PC-9 (cell line): Measurements from ENCODE around the gene DENND10. TPM values are rescaled to one million over a fixed set of nuclear protein-coding genes. Genes with fewer than 3 reads are reported as not detected.

Experiments
- BruUV-seq: library from RNA; stranded (reverse); fragments of 400-500 nt; replicated peaks from 2 replicates; lab custom pipeline; 2021; lab: Mats Ljungman, UMichigan
- CTCF ChIA-PET: fragments of 300-600 bp; sonication (Branson Sonifier 250); formaldehyde crosslinking; loops from one replicate; lab custom pipeline; 2022; ENCODE audit warnings: antibody characterized with exemption; lab: Charles Lee
- POLR2A ChIA-PET: fragments of 300-600 bp; sonication (Branson Sonifier 250); formaldehyde crosslinking; loops from one replicate; lab custom pipeline; 2022; ENCODE audit warnings: antibody characterized with exemption; ENCODE audit not compliant: unreplicated experiment; lab: Charles Lee
- DNase-seq, 2 experiments: peaks; one replicate each; pipeline versions ENCODE4 v3.0.0 to v3.0.0-alpha.2; 2015 to 2022; ENCODE audit warnings: mixed read lengths in 1 of 2
- H2AFZ ChIP-seq: fragments of 200-600 bp; sonication (generic); 2 replicates; pipeline ENCODE4 v1.8.1; 2017; ENCODE audit warnings: antibody characterized with exemption
- H3F3A ChIP-seq: fragments of 200-600 bp; sonication (generic); 2 replicates; pipeline ENCODE4 v1.8.1; 2017; ENCODE audit warnings: antibody characterized with exemption, mild to moderate bottlenecking, low read depth; ENCODE audit not compliant: insufficient read depth
- H3K27ac ChIP-seq: fragments of 200-600 bp; sonication (generic); 2 replicates; pipeline ENCODE4 v1.6.1; 2016; ENCODE audit warnings: mixed run types
- H3K27me3 ChIP-seq: fragments of 200-600 bp; sonication (generic); 2 replicates; pipeline ENCODE4 v1.6.1; 2016; ENCODE audit warnings: low read depth, mixed run types; ENCODE audit not compliant: insufficient read depth
- H3K36me3 ChIP-seq: fragments of 200-600 bp; sonication (generic); 2 replicates; pipeline ENCODE4 v1.6.1; 2016; ENCODE audit warnings: low read depth, mixed run types
- H3K4me1 ChIP-seq: fragments of 200-600 bp; sonication (generic); replicated peaks from 2 replicates; pipeline ENCODE4 v1.6.1; 2016; ENCODE audit warnings: mixed run types; ENCODE audit not compliant: insufficient read depth
- H3K4me2 ChIP-seq: fragments of 200-600 bp; sonication (generic); 2 replicates; pipeline ENCODE4 v1.6.1; 2017; ENCODE audit warnings: mixed run types
- H3K4me3 ChIP-seq: fragments of 200-600 bp; sonication (generic); 2 replicates; pipeline ENCODE4 v1.6.1; 2016; ENCODE audit warnings: mixed run types
- H3K79me2 ChIP-seq: fragments of 200-600 bp; sonication (generic); 2 replicates; pipeline ENCODE4 v1.6.1; 2017; ENCODE audit warnings: low read depth, mixed run types
- H3K9me2 ChIP-seq: fragments of 200-600 bp; sonication (generic); 2 replicates; pipeline ENCODE4 v1.8.1; 2017; ENCODE audit warnings: mild to moderate bottlenecking; ENCODE audit not compliant: insufficient read depth
- H3K9me3 ChIP-seq: fragments of 200-600 bp; sonication (generic); 2 replicates; pipeline ENCODE4 v1.8.1; 2016; ENCODE audit warnings: low read depth; ENCODE audit not compliant: insufficient read depth
- H4K20me1 ChIP-seq: fragments of 200-600 bp; sonication (generic); 2 replicates; pipeline ENCODE4 v1.8.1; 2017; ENCODE audit not compliant: insufficient read depth
- EZH2 ChIP-seq: fragments of 200-600 bp; sonication (generic); IDR thresholded peaks from 2 replicates; pipeline ENCODE4 v1.8.0; 2017; ENCODE audit warnings: antibody characterized with exemption, low read depth
- intact Hi-C: fragments of 100-400 bp; cut with micrococcal nuclease; formaldehyde crosslinking; loops from one replicate; pipeline ENCODE4 v1.10.0; 2022; ENCODE audit not compliant: unreplicated experiment
- total RNA-seq: library from RNA; stranded (reverse); gene quantifications from 2 replicates; pipeline ENCODE4 v1.2.3, GENCODE V29; 2021
- TF ChIP-seq, protein P1 (sequence below): fragments of 200-600 bp; sonication (generic); conservative IDR thresholded peaks from 2 replicates; pipeline ENCODE4 v1.6.1; 2017; ENCODE audit warnings: mixed run types, antibody characterized with exemption, mild to moderate bottlenecking, moderate library complexity

DENND10 gene
- total RNA-seq, 1 experiment from 2014 or later, result 30.1 TPM

DNA sequence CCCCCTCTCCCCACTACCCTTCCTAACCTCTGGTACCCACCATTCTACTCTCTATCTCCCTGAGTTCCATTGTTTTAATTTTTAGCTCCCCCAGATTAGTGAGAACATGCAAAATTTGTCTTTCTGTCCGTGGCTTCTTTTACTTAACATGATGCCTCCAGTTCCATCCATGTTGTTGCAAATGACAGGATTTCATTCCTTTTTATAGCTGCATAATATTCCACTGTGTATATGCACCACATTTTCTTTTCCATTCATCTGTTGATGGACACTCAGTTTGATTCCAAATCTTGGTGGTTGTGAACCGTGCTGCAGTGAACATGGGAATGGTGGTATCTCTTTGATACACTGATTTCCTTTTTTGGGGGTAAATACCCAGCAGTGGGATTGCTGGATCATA is 22.0 kb downstream of the DENND10 start:
- no peak overlapping the region for H3K4me2 ChIP-seq
- no peaks in the 10 kb centered on the region for H3K4me1 ChIP-seq
- CTCF ChIA-PET, result no interaction called here
- no peaks in the 10 kb centered on the region for H4K20me1 ChIP-seq
- no peaks in the 10 kb centered on the region for H3K36me3 ChIP-seq
- no TSS peak for BruUV-seq
- H3K27me3 ChIP-seq, result no peaks in the 10 kb centered on the region
- intact Hi-C loops, result no loop called here
- no peaks in the 10 kb centered on the region for H3K9me3 ChIP-seq
- DNase-seq, result no peak
- TF ChIP-seq, protein P1, sequence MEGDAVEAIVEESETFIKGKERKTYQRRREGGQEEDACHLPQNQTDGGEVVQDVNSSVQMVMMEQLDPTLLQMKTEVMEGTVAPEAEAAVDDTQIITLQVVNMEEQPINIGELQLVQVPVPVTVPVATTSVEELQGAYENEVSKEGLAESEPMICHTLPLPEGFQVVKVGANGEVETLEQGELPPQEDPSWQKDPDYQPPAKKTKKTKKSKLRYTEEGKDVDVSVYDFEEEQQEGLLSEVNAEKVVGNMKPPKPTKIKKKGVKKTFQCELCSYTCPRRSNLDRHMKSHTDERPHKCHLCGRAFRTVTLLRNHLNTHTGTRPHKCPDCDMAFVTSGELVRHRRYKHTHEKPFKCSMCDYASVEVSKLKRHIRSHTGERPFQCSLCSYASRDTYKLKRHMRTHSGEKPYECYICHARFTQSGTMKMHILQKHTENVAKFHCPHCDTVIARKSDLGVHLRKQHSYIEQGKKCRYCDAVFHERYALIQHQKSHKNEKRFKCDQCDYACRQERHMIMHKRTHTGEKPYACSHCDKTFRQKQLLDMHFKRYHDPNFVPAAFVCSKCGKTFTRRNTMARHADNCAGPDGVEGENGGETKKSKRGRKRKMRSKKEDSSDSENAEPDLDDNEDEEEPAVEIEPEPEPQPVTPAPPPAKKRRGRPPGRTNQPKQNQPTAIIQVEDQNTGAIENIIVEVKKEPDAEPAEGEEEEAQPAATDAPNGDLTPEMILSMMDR, result no peak
- TF ChIP-seq EZH2, result no peak
- no peaks in the 10 kb centered on the region for H3K9me2 ChIP-seq
- no peaks in the 10 kb centered on the region for H3K79me2 ChIP-seq
- no peak overlapping the region for H3K4me3 ChIP-seq
- no peaks in the 10 kb centered on the region for H3F3A ChIP-seq
- H2AFZ ChIP-seq, result no peak overlapping the region
- no peak overlapping the region for H3K27ac ChIP-seq
- POLR2A ChIA-PET, result no interaction called here

DNA sequence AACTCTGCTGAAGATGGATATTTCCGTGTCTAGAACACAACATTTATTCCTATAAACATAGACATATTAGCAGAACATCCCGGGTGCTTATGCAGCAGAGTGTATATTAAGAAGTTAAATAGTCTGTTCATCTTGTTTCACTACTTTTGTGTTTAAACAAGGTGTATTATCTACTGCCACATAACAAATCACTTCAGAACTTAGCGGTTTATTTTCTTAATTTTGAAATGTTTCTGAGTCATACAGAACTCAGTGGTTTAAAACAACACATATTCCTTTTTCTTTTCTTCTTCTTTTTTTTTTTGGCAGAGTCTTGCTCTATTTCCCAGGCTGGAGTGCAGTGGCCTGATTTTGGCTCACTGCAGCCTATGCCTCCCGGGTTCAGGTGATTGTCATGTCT is 25.8 kb downstream of the DENND10 start:
- H3K4me3 ChIP-seq, result no peak overlapping the region
- no peaks in the 10 kb centered on the region for H3K9me3 ChIP-seq
- H3K27ac ChIP-seq, result no peak overlapping the region
- H3K79me2 ChIP-seq, result no peaks in the 10 kb centered on the region
- BruUV-seq, result no TSS peak
- no peaks in the 10 kb centered on the region for H4K20me1 ChIP-seq
- TF ChIP-seq, protein P1, result no peak
- TF ChIP-seq EZH2, result no peak
- ChIA-PET POLR2A (no interaction called here), CTCF (no interaction called here)
- H3F3A ChIP-seq, result no peaks in the 10 kb centered on the region
- no peaks in the 10 kb centered on the region for H3K27me3 ChIP-seq
- H3K36me3 ChIP-seq, result no peaks in the 10 kb centered on the region
- H2AFZ ChIP-seq, result no peak overlapping the region
- no peaks in the 10 kb centered on the region for H3K4me1 ChIP-seq
- H3K4me2 ChIP-seq, result no peak overlapping the region
- intact Hi-C loops, result loop anchor here (10.0 kb wide), 1 partner anchor 1205 kb away; no protein-coding TSS in a partner anchor
- no peak for DNase-seq
- no peaks in the 10 kb centered on the region for H3K9me2 ChIP-seq

DNA sequence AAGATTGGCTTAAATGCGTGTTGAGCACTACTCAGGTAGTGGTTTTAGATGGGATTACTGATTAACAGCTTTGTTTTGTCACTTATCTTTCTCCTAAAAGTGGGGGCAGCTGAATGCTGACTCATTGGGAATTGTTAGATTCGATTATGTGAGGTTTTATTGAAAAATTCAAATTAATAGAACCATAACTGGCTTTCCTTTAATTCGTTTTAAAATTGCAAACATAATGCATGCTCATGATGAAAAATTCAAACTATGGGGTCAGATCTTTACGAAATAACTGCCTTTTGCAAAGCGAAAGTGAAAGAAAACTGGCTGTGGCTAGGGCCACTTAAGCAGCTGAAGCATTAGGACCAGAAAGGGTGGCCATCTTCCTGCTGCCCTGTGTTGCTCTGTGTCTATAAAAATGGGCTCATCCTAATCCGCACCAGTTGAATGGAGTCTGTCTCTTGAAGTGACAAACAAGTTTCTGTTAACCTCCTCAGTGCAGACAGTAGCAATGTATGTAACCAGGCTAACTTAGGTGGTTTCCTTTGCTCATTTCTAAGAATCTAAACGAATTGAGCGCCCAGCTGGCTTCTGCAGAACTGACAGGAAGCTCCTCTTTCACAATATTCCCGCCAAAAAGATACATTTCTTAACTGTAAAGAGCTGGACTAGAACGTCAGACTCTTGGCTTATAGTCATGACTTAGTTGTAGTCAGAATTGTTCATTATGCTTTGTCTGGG is 27.8 kb downstream of the DENND10 start:
- BruUV-seq, result no TSS peak
- DNase-seq, result no peak
- no peak for TF ChIP-seq EZH2
- TF ChIP-seq, protein P1, result no peak

More for the DNA sequence above, 27.8 kb downstream of the DENND10 start:
- no peak overlapping the region for H3K4me3 ChIP-seq
- H3F3A ChIP-seq, result no peaks in the 10 kb centered on the region
- H3K4me1 ChIP-seq, result no peaks in the 10 kb centered on the region
- H3K9me2 ChIP-seq, result no peaks in the 10 kb centered on the region
- no peaks in the 10 kb centered on the region for H3K36me3 ChIP-seq
- no peak overlapping the region for H3K27ac ChIP-seq
- ChIA-PET POLR2A (no interaction called here), CTCF (no interaction called here)
- H3K9me3 ChIP-seq, result no peaks in the 10 kb centered on the region
- H4K20me1 ChIP-seq, result no peaks in the 10 kb centered on the region
- no peaks in the 10 kb centered on the region for H3K79me2 ChIP-seq
- intact Hi-C loops, result loop anchor here (10.0 kb wide), 1 partner anchor 1203 kb away; no protein-coding TSS in a partner anchor
- no peak overlapping the region for H2AFZ ChIP-seq
- no peak overlapping the region; the same call in 1 of the 2 replicates for H3K4me2 ChIP-seq
- H3K27me3 ChIP-seq, result no peaks in the 10 kb centered on the region
